Upper lobe of left lung (tissue), 4 donors: ENCODE results near the gene PADI6.

Experiments
- POLR2A ChIP-seq, 4 donors: fragments of 450-650 bp; IDR thresholded peaks; one replicate each; pipeline ENCODE4 v1.5.1; 2016 to 2017; ENCODE audit warnings: antibody characterized with exemption in 4 of 4, mild to moderate bottlenecking in 2 of 4
- POLR2AphosphoS5 ChIP-seq, 2 donors: sonication (generic); formaldehyde crosslinking; IDR thresholded peaks; one replicate each; pipeline ENCODE4 v1.5.1; 2017; ENCODE audit warnings: antibody characterized with exemption in 2 of 2
- TF ChIP-seq, protein P1 (sequence below), 6 experiments: fragments of 450-650 bp in 4 of 6; fragments of 200-600 bp in 2 of 6; sonication (generic) in 2 of 6; IDR thresholded peaks; one replicate each; pipeline ENCODE4 v1.5.1; 2016 to 2019; ENCODE audit warnings: antibody characterized with exemption in 6 of 6

DNA sequence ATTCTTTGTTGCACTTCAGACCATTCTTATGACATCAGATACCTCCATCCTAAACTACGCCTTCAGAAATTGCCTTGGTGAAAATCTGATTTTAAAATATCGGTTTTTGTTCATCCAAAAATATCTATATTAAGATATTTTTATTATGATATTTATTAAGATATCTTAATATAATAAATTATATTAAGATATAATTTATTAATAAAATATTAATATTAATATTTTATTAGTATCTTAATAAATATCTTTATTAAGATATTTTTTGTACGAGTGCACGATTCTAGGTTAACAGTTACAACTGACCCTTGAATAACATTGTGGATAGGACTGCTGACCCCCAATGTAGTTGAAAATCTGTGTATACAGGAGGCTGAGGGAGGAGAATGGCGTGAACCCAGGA lies 43.1 kb upstream of the PADI6 start:
- TF ChIP-seq, protein P1, sequence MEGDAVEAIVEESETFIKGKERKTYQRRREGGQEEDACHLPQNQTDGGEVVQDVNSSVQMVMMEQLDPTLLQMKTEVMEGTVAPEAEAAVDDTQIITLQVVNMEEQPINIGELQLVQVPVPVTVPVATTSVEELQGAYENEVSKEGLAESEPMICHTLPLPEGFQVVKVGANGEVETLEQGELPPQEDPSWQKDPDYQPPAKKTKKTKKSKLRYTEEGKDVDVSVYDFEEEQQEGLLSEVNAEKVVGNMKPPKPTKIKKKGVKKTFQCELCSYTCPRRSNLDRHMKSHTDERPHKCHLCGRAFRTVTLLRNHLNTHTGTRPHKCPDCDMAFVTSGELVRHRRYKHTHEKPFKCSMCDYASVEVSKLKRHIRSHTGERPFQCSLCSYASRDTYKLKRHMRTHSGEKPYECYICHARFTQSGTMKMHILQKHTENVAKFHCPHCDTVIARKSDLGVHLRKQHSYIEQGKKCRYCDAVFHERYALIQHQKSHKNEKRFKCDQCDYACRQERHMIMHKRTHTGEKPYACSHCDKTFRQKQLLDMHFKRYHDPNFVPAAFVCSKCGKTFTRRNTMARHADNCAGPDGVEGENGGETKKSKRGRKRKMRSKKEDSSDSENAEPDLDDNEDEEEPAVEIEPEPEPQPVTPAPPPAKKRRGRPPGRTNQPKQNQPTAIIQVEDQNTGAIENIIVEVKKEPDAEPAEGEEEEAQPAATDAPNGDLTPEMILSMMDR (IDR thresholded peaks at IDR 0.05): no peak
- TF ChIP-seq POLR2A (IDR thresholded peaks at IDR 0.05) (no peak), POLR2AphosphoS5 (IDR thresholded peaks at IDR 0.05) (no peak)
